DMS53 treated with DMSO at 0.1 percent for 48 hours (cell line): Measurements from ENCODE around the gene TIMM13.

Experiments used
- DNase-seq: peaks from one replicate; lab custom pipeline; 2025; ENCODE audit not compliant: unreplicated experiment; lab: John Stamatoyannopoulos, UW

The TIMM13 gene

DNA sequence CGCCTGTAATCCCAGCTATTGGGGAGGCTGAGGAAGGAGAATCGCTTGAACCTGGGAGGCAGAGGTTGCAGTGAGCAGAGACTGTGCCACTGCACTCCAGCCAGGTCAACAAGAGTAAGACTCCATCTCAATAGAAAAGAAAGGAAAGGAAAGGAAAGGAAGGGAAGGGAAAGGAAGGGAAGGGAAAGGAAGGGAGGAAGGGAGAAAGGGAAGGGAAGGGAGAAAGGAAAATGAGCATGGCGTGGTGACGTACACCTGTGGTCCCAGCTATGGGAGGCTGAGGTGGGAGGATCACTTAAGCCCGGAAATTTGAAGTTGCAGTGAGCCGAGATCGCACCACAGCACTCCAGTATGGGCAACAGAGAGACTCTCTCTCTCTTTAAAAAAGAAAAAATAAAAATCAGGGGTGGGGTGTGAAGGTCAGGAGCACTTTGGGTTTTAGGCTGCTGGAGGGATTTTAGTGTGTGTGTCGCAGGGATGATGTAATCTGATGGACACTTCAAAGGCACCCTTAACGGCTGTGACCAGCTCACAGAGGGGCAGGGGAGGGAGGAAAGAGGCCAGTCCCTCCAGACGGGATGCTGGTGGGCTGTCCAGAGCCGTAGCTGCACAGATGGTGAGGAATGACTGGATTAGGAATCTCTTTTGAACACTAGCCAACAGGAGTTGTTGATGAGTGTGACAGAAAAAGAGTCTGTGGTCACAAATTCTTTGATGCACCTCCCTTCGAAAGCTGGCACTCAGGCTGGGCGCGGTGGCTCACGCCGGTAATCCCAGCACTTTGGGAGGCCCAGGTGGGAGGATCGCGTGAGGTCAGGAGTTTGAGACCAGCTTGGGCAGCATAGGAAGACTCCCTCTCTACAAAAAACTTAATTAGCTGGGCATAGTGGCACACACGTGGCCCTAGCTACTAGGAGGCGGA, 39.8 kb downstream of the TIMM13 start:
- DNase-seq: no peak

DNA sequence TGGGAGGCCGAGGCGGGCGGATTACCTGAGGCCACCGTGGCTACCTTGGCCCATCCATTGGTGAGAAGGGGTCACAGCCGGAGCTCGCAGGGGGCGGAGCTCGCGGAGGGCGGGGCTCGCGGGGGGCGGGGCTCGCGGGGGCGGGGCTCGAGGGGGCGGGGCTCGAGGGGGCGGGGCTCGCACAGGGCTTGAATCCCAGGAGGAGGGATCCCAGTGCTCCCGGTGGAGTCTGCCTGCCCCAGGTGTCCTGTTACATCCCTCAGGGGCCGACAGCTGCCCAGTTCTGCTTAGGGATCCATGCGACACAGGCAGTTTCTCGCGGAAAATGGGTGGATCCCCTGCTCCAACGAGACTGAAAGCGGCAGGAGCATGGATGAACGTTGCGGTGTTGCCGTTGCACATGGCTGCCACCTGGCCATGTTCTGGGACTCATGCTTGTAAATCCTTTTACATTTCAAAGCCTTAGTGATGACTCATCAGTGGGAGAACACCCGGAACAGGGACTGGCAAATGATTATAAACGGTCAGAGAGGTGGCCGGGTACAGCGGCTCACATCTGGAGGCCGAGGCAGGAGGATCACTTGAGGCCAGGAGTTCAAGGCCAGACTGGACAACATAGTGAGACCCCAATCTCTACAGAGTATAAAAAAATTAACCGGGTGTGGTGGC, 42.2 kb downstream of the TIMM13 start:
- peak; percentile 83 for DNase-seq

GRCh38 chr19:2382530-2383222, 44.7 kb downstream of the TIMM13 start:
- no peak for DNase-seq

DNA sequence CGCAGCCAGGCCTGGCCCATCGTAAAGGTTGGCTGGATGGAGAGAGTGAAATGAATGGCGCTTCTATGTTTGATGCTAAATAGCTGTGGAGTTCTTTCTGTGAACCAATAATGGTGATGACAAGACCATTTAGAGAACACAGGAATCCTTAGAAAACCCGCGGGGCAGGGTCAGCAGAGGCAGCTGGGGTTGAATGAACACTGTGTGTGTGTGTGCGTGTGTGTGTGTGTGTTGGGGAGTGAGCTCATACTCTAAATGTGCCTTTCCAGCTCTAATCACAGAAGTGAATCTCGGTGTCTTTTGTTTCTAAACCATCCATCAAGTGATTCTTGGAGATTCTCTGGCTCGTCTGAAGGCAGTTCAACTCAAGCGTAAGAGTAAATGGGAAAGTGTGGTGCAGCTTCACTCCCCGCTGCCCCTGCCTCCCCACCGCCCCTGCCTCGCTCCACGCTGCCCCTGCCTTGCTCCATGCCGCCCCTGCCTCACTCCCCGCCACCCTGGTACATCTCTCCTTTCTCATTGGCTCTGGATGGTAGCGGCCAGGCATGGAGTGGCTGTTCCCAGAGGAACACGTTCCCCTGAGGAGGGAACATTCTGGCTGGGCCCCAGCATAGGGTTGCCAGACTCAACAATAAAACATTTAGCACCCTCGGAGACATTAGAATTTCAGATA, 46.1 kb downstream of the TIMM13 start:
- no peak for DNase-seq

- no peak for DNase-seq
Observed at GRCh38 chr19:2380567-2380966, 46.8 kb downstream of the TIMM13 start.

- peak; percentile 4 for DNase-seq
Observed at GRCh38 chr19:2376784-2377519, 50.4 kb downstream of the TIMM13 start.
